Progenitor cell of endocrine pancreas (in vitro differentiated cells): Measurements from ENCODE around the gene PAK1IP1. TPM values are rescaled to one million over a fixed set of nuclear protein-coding genes. Genes with fewer than 3 reads are reported as not detected.
"Not testable (repeated sequence)": the region's sequence is repeated elsewhere in the genome, so short reads cannot be mapped to it uniquely, and the experiment has no call there.

Source experiments
- DNase-seq: peaks from one replicate; pipeline ENCODE4 v3.0.0; 2021; ENCODE audit warnings: low spot score; ENCODE audit not compliant: unreplicated experiment
- H3K27ac Mint-ChIP-seq: 2 replicates; pipeline ENCODE4 v1.8.0; 2021; ENCODE audit warnings: mild to moderate bottlenecking, moderate library complexity, mixed read lengths
- H3K27me3 Mint-ChIP-seq: 2 replicates; pipeline ENCODE4 v1.8.0; 2021; ENCODE audit warnings: mixed read lengths
- H3K36me3 Mint-ChIP-seq: 2 replicates; pipeline ENCODE4 v1.8.0; 2022; ENCODE audit warnings: mixed read lengths; ENCODE audit not compliant: insufficient read depth
- H3K4me1 Mint-ChIP-seq: 2 replicates; pipeline ENCODE4 v1.8.0; 2021; ENCODE audit warnings: low read depth, mixed read lengths
- H3K4me3 Mint-ChIP-seq: 2 replicates; pipeline ENCODE4 v1.8.0; 2021; ENCODE audit warnings: low read depth, mild to moderate bottlenecking, moderate library complexity, mixed read lengths
- H3K9me3 Mint-ChIP-seq: 2 replicates; pipeline ENCODE4 v1.8.0; 2021; ENCODE audit warnings: low read depth, mixed read lengths
- CTCF ChIP-seq: fragments of 200-600 bp; sonication (generic); IDR thresholded peaks from one replicate; pipeline ENCODE4 v1.5.0; 2021; ENCODE audit warnings: antibody characterized with exemption, mild to moderate bottlenecking; ENCODE audit not compliant: unreplicated experiment
- total RNA-seq: library from RNA; stranded (reverse); gene quantifications from 2 replicates; pipeline ENCODE4 v1.2.1, GENCODE V29; 2021

PAK1IP1 gene
- total RNA-seq, 1 donor from 2014 or later = 12.9 TPM

GRCh38 chr6:10747251-10747972 lies 52.6 kb downstream of the PAK1IP1 start, which contains the start of gene TMEM14B:
Gene TMEM14B (plus strand): TSS chr6:10747805. CDS start chr6:10749246, 1,441 bp downstream.
- Mint-ChIP-seq H3K27ac (peak within 1 kb of the TSS; percentile 97), H3K36me3 (peaks cover 4% of the 10 kb centered on the region), H3K9me3 (no peaks in the 10 kb centered on the region), H3K4me3 (peak within 1 kb of the TSS; percentile 96), H3K4me1 (peaks cover 32% of the 10 kb centered on the region), H3K27me3 (no peaks in the 10 kb centered on the region)
- peak; percentile 99 for DNase-seq
- no peak for TF ChIP-seq CTCF

- peak overlapping the region; percentile 96 for H3K4me3 Mint-ChIP-seq
- no peak for TF ChIP-seq CTCF
- no peak for DNase-seq
- no peaks in the 10 kb centered on the region for H3K27me3 Mint-ChIP-seq
- peak overlapping the region; percentile 94 for H3K27ac Mint-ChIP-seq
- peaks cover 32% of the 10 kb centered on the region for H3K4me1 Mint-ChIP-seq
- peaks cover 13% of the 10 kb centered on the region for H3K36me3 Mint-ChIP-seq
- no peaks in the 10 kb centered on the region for H3K9me3 Mint-ChIP-seq
Observed at GRCh38 chr6:10749734-10750133, 55.0 kb downstream of the PAK1IP1 start.

- peaks cover 32% of the 10 kb centered on the region for H3K4me1 Mint-ChIP-seq
- H3K36me3 Mint-ChIP-seq = peaks cover 18% of the 10 kb centered on the region
- not testable (repeated sequence) for H3K27me3 Mint-ChIP-seq, H3K9me3 Mint-ChIP-seq, DNase-seq, H3K4me3 Mint-ChIP-seq
- peak overlapping the region; percentile 81 for H3K27ac Mint-ChIP-seq
Observed at GRCh38 chr6:10750568-10750967, 55.8 kb downstream of the PAK1IP1 start.

GRCh38 chr6:10751757-10752156 lies 57.0 kb downstream of the PAK1IP1 start:
- not testable (repeated sequence) for DNase-seq, H3K9me3 Mint-ChIP-seq, H3K27me3 Mint-ChIP-seq, H3K4me3 Mint-ChIP-seq, H3K27ac Mint-ChIP-seq
- Mint-ChIP-seq H3K36me3 (peaks cover 24% of the 10 kb centered on the region), H3K4me1 (peaks cover 30% of the 10 kb centered on the region)

- no peak overlapping the region for H3K4me3 Mint-ChIP-seq
- no peaks in the 10 kb centered on the region for H3K9me3 Mint-ChIP-seq
- TF ChIP-seq CTCF = no peak
- no peak overlapping the region for H3K27ac Mint-ChIP-seq
- no peak for DNase-seq
- peaks cover 2% of the 10 kb centered on the region for H3K4me1 Mint-ChIP-seq
- peaks cover 38% of the 10 kb centered on the region for H3K36me3 Mint-ChIP-seq
- no peaks in the 10 kb centered on the region for H3K27me3 Mint-ChIP-seq
Observed at GRCh38 chr6:10756085-10756484, 61.3 kb downstream of the PAK1IP1 start.

Other genes with a start within 250 kb of the PAK1IP1 start
- gene GCNT2, start 173.6 kb upstream of the PAK1IP1 start, total RNA-seq = 8.2 and 12.3 TPM in 2 replicates
- 3.5 and 4.8 TPM in 2 replicates for gene C6orf52, start 356 bp upstream of the PAK1IP1 start, total RNA-seq
- 63.2 and 63.6 TPM in 2 replicates for gene TMEM14C, start 28.1 kb downstream of the PAK1IP1 start, total RNA-seq
- gene TMEM14B, start 52.8 kb downstream of the PAK1IP1 start, total RNA-seq = 52.7 and 56.2 TPM in 2 replicates
- 1.3 TPM in 2 replicates for gene MAK, start 143.6 kb downstream of the PAK1IP1 start, total RNA-seq
- not detected in 2 replicates for gene GCM2, start 187.1 kb downstream of the PAK1IP1 start, total RNA-seq
- gene SYCP2L, start 192.1 kb downstream of the PAK1IP1 start, total RNA-seq = 11.8 and 16.8 TPM in 2 replicates